ENCODE data around the gene DDX20. TPM values are rescaled to one million over a fixed set of nuclear protein-coding genes. Genes with fewer than 3 reads are reported as not detected.
A peak's percentile ranks its signal among the peaks of the same experiment; 100 is the strongest.

DDX20 gene
- total and polyA plus RNA-seq, 4 donors: 6.0 to 14.4 (median 8.0) TPM

DNA sequence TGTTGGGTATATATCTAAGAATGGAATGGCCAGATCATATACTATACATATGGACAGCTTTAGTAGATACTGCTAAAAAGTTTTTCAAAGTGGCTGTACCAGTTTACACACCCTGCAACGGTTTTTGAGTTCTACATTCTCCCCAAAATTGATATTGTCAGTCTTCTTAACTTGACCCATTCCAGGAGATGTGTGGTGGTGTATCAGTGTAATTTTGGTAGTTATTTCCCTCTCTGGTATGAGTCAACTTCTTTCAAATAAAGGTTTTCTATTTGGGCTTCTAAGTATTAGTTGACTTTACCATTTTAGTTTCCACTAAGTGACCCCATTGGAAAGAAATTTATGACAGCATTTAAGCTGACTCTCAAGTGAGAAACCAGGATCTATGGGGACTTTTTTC lies 45.7 kb upstream of the DDX20 start:
- H3K4me1 ChIP-seq (ENCODE audit: control insufficient read depth in 5 of 5, insufficient read depth in 5 of 5, low read length in 5 of 5): peaks cover 0 to 8% (median 0%) of the 10 kb centered on the region in 5 donors
- no peak overlapping the region for H3K9ac ChIP-seq (ENCODE audit: insufficient read depth in 1 of 2, low read length in 2 of 2)
- H3K36me3 ChIP-seq (ENCODE audit: control insufficient read depth in 4 of 4, insufficient read depth in 4 of 4, low read length in 4 of 4): peaks cover 0 to 24% (median 8%) of the 10 kb centered on the region in 4 donors
- TF ChIP-seq CTCF (IDR thresholded peaks at IDR 0.05; ENCODE audit: control extremely low read depth, extremely low read depth): no peak
- WGBS, 2 donors: 71 to 76% methylated on average over 1 of the region's 1 CpG
- DNase-seq (no peak), ATAC-seq (ENCODE audit: insufficient read depth, low FRiP score) (no peak)
- no peak overlapping the region for H3K4me3 ChIP-seq
- H3K9me3 ChIP-seq (ENCODE audit: control insufficient read depth in 4 of 4, insufficient read depth in 3 of 4, low read length in 3 of 4): no peaks in the 10 kb centered on the region
- no peaks in the 10 kb centered on the region for H3K27me3 ChIP-seq (ENCODE audit: control insufficient read depth in 3 of 3, insufficient read depth in 3 of 3, low read length in 2 of 3)
- no peak overlapping the region for H3K27ac ChIP-seq (ENCODE audit: low read depth in 1 of 2, low read length in 1 of 2)

- peak in 2 of 3 donors; percentile 58 to 70 for DNase-seq
- Histone ChIP-seq H3K9me3 (ENCODE audit: control insufficient read depth in 4 of 4, insufficient read depth in 3 of 4, low read length in 3 of 4) (no peaks in the 10 kb centered on the region), H3K36me3 (ENCODE audit: control insufficient read depth in 4 of 4, insufficient read depth in 4 of 4, low read length in 4 of 4) (no peaks in the 10 kb centered on the region), H3K4me3 (no peak overlapping the region), H3K27ac (ENCODE audit: low read depth in 1 of 2, low read length in 1 of 2) (no peak overlapping the region), H3K4me1 (ENCODE audit: control insufficient read depth in 5 of 5, insufficient read depth in 5 of 5, low read length in 5 of 5) (peaks cover 0 to 15% (median 5%) of the 10 kb centered on the region in 5 donors), H3K27me3 (ENCODE audit: control insufficient read depth in 3 of 3, insufficient read depth in 3 of 3, low read length in 2 of 3) (no peaks in the 10 kb centered on the region), H3K9ac (ENCODE audit: insufficient read depth in 1 of 2, low read length in 2 of 2) (no peak overlapping the region)
- 76 to 79% methylated on average over 3 of the region's 3 CpGs for WGBS, 2 donors
- no peak for TF ChIP-seq CTCF (IDR thresholded peaks at IDR 0.05; ENCODE audit: control extremely low read depth, extremely low read depth)
- ATAC-seq (ENCODE audit: insufficient read depth, low FRiP score): no peak
Observed at GRCh38 chr1:111716333-111716732, 39.4 kb upstream of the DDX20 start.

GRCh38 chr1:111717450-111717849 lies 38.3 kb upstream of the DDX20 start:
- WGBS, 2 donors: 98 to 100% methylated on average over 2 of the region's 2 CpGs
- no peak for TF ChIP-seq CTCF (IDR thresholded peaks at IDR 0.05; ENCODE audit: control extremely low read depth, extremely low read depth)
- no peak for ATAC-seq (ENCODE audit: insufficient read depth, low FRiP score)

GRCh38 chr1:111719135-111719534 lies 36.6 kb upstream of the DDX20 start:
- Histone ChIP-seq H3K4me3 (no peak overlapping the region), H3K9me3 (ENCODE audit: control insufficient read depth in 4 of 4, insufficient read depth in 3 of 4, low read length in 3 of 4) (no peaks in the 10 kb centered on the region), H3K9ac (ENCODE audit: insufficient read depth in 1 of 2, low read length in 2 of 2) (no peak overlapping the region), H3K27me3 (ENCODE audit: control insufficient read depth in 3 of 3, insufficient read depth in 3 of 3, low read length in 2 of 3) (no peaks in the 10 kb centered on the region), H3K36me3 (ENCODE audit: control insufficient read depth in 4 of 4, insufficient read depth in 4 of 4, low read length in 4 of 4) (no peaks in the 10 kb centered on the region), H3K27ac (ENCODE audit: low read depth in 1 of 2, low read length in 1 of 2) (peak overlapping the region in 1 of 2 donors; percentile 58), H3K4me1 (ENCODE audit: control insufficient read depth in 5 of 5, insufficient read depth in 5 of 5, low read length in 5 of 5) (peaks cover 3 to 26% (median 18%) of the 10 kb centered on the region in 5 donors)
- 96 to 97% methylated on average over 5 of the region's 5 CpGs for WGBS, 2 donors
- DNase-seq (no peak), ATAC-seq (ENCODE audit: insufficient read depth, low FRiP score) (no peak)
- no peak for TF ChIP-seq CTCF (IDR thresholded peaks at IDR 0.05; ENCODE audit: control extremely low read depth, extremely low read depth)

More at GRCh38 chr1:111717450-111717849, 38.3 kb upstream of the DDX20 start:
- no peak overlapping the region for H3K27ac ChIP-seq (ENCODE audit: low read depth in 1 of 2, low read length in 1 of 2)
- H3K36me3 ChIP-seq (ENCODE audit: control insufficient read depth in 4 of 4, insufficient read depth in 4 of 4, low read length in 4 of 4): no peaks in the 10 kb centered on the region
- no peaks in the 10 kb centered on the region for H3K9me3 ChIP-seq (ENCODE audit: control insufficient read depth in 4 of 4, insufficient read depth in 3 of 4, low read length in 3 of 4)
- no peaks in the 10 kb centered on the region for H3K27me3 ChIP-seq (ENCODE audit: control insufficient read depth in 3 of 3, insufficient read depth in 3 of 3, low read length in 2 of 3)
- H3K4me3 ChIP-seq: no peak overlapping the region
- no peak for DNase-seq
- H3K4me1 ChIP-seq (ENCODE audit: control insufficient read depth in 5 of 5, insufficient read depth in 5 of 5, low read length in 5 of 5): peaks cover 3 to 26% (median 16%) of the 10 kb centered on the region in 5 donors
- no peak overlapping the region for H3K9ac ChIP-seq (ENCODE audit: insufficient read depth in 1 of 2, low read length in 2 of 2)

All from lung (tissue), 12 donors.